CD14-positive monocyte (primary cell): Measurements from ENCODE around the gene MYO6. TPM values are rescaled to one million over a fixed set of nuclear protein-coding genes. Genes with fewer than 3 reads are reported as not detected.
"Not testable (repeated sequence)": the region's sequence is repeated elsewhere in the genome, so short reads cannot be mapped to it uniquely, and the experiment has no call there.

Experiments
- DNase-seq, 3 donors: peaks; one replicate each; pipeline ENCODE4 v3.0.0-alpha.2; 2011 to 2022
- H2AFZ ChIP-seq: 2 replicates; pipeline ENCODE4 v1.6.0; 2012; ENCODE audit warnings: mild to moderate bottlenecking, low read depth, low read length, inconsistent platforms; ENCODE audit not compliant: insufficient read depth, poor library complexity, severe bottlenecking
- H3K27ac ChIP-seq, 2 donors: 1 replicate in 1 of 2; 2 replicates in 1 of 2; pipeline ENCODE4 v1.5.1; 2012 to 2013; ENCODE audit warnings: low read length in 2 of 2, control low read depth in 1 of 2, inconsistent platforms in 1 of 2, low read depth in 1 of 2, mild to moderate bottlenecking in 1 of 2
- H3K27me3 ChIP-seq, 2 donors: one replicate each; pipeline versions ENCODE4 v1.6.0 to v1.6.1; 2011 to 2013; ENCODE audit warnings: low read length in 2 of 2; ENCODE audit not compliant: control insufficient read depth in 2 of 2, insufficient read depth in 2 of 2
- H3K36me3 ChIP-seq, 2 donors: replicated peaks in 1 of 2; 1 replicate in 1 of 2; 2 replicates in 1 of 2; pipeline versions ENCODE4 v1.5.1 to v1.6.1; 2012 to 2013; ENCODE audit warnings: low read length in 2 of 2, control low read depth in 1 of 2, inconsistent platforms in 1 of 2, mild to moderate bottlenecking in 1 of 2; ENCODE audit not compliant: insufficient read depth in 2 of 2, control insufficient read depth in 1 of 2
- H3K4me1 ChIP-seq, 2 donors: 1 replicate in 1 of 2; 2 replicates in 1 of 2; pipeline versions ENCODE4 v1.5.1 to v1.6.1; 2012 to 2013; ENCODE audit warnings: low read length in 2 of 2, control low read depth in 1 of 2, inconsistent platforms in 1 of 2, mild to moderate bottlenecking in 1 of 2, moderate library complexity in 1 of 2; ENCODE audit not compliant: insufficient read depth in 2 of 2, control insufficient read depth in 1 of 2
- H3K4me2 ChIP-seq: replicated peaks from 2 replicates; pipeline ENCODE3; 2012; ENCODE audit warnings: low read length, moderate library complexity, mild to moderate bottlenecking; ENCODE audit not compliant: poor library complexity, severe bottlenecking; ENCODE audit errors: extremely low read depth
- H3K4me3 ChIP-seq, 3 experiments: fragments of 200-600 bp in 1 of 3; sonication (generic) in 1 of 3; replicated peaks in 1 of 3; 1 replicate in 2 of 3; 2 replicates in 1 of 3; pipeline ENCODE4 v1.5.1; 2011 to 2013; ENCODE audit warnings: low read length in 3 of 3, mild to moderate bottlenecking in 3 of 3, control low read depth in 2 of 3, low read depth in 2 of 3, inconsistent platforms in 1 of 3, moderate library complexity in 1 of 3
- H3K79me2 ChIP-seq: 2 replicates; pipeline ENCODE4 v1.6.0; 2012; ENCODE audit warnings: mild to moderate bottlenecking, control low read depth, inconsistent platforms, low read length, moderate library complexity; ENCODE audit not compliant: insufficient read depth
- H3K9ac ChIP-seq: 2 replicates; pipeline ENCODE4 v1.6.0; 2017; ENCODE audit warnings: low read length, mild to moderate bottlenecking; ENCODE audit not compliant: insufficient read depth, poor library complexity, severe bottlenecking
- H3K9me3 ChIP-seq, 2 donors: replicated peaks in 1 of 2; 1 replicate in 1 of 2; 2 replicates in 1 of 2; pipeline versions ENCODE4 v1.5.1 to v1.6.1; 2012 to 2013; ENCODE audit warnings: low read length in 2 of 2, control low read depth in 1 of 2; ENCODE audit not compliant: control insufficient read depth in 1 of 2, insufficient read depth in 1 of 2
- H4K20me1 ChIP-seq: 2 replicates; pipeline ENCODE4 v1.6.0; 2012; ENCODE audit warnings: mild to moderate bottlenecking, low read length, control low read depth, moderate library complexity; ENCODE audit not compliant: insufficient read depth
- H3K27ac Mint-ChIP-seq, 7 donors: one replicate each; pipeline ENCODE4 v1.8.0; 2020; ENCODE audit warnings: mild to moderate bottlenecking in 7 of 7, mixed read lengths in 7 of 7, moderate library complexity in 6 of 7, inconsistent platforms in 2 of 7
- H3K27me3 Mint-ChIP-seq, 3 donors: one replicate each; pipeline ENCODE4 v1.8.0; 2021 to 2022; ENCODE audit warnings: low read depth in 3 of 3, mild to moderate bottlenecking in 3 of 3, mixed read lengths in 3 of 3, moderate library complexity in 3 of 3, inconsistent platforms in 1 of 3
- H3K36me3 Mint-ChIP-seq, 2 donors: one replicate each; pipeline ENCODE4 v1.8.0; 2020; ENCODE audit warnings: mixed read lengths in 2 of 2, inconsistent platforms in 1 of 2, mild to moderate bottlenecking in 1 of 2
- H3K4me1 Mint-ChIP-seq: one replicate; pipeline ENCODE4 v1.8.0; 2020; ENCODE audit warnings: mild to moderate bottlenecking, mixed read lengths
- H3K4me3 Mint-ChIP-seq, 2 donors: one replicate each; pipeline ENCODE4 v1.8.0; 2020; ENCODE audit warnings: mild to moderate bottlenecking in 2 of 2, mixed read lengths in 2 of 2, moderate library complexity in 1 of 2
- H3K9me3 Mint-ChIP-seq, 7 donors: one replicate each; pipeline ENCODE4 v1.8.0; 2020 to 2022; ENCODE audit warnings: mixed read lengths in 7 of 7, mild to moderate bottlenecking in 6 of 7, moderate library complexity in 6 of 7, inconsistent platforms in 2 of 7
- CTCF ChIP-seq: fragments of 200-600 bp; IDR thresholded peaks from one replicate; pipeline ENCODE4 v1.8.0; 2022; ENCODE audit warnings: antibody characterized with exemption, mild to moderate bottlenecking
- whole genome bisulfite sequencing: methylation state at CpG from one replicate; pipeline ENCODE4 v1.1.5; 2013; ENCODE audit warnings: missing lambda C conversion rate; ENCODE audit not compliant: insufficient coverage; 5-methylcytosine and 5-hydroxymethylcytosine counted together
- intact Hi-C, 2 donors: fragments of 100-400 bp; cut with micrococcal nuclease; formaldehyde crosslinking; loops; one replicate each; pipeline versions ENCODE4 v1.15.0 to v1.15.1; 2023
- polyA plus RNA-seq, 3 donors: library from polyadenylated mRNA; depleted of rRNA in 1 of 3; unstranded in 2 of 3; stranded (reverse) in 1 of 3; fragments of 300-500 nt in 2 of 3; fragments of >200 nt in 1 of 3; fragmentation: Illumina TruSeq in 2 of 3; gene quantifications; 1 replicate in 2 of 3; 2 replicates in 1 of 3; pipeline ENCODE4 v1.2.3, GENCODE V29; 2012 to 2021

Gene MYO6
- polyA plus RNA-seq, 3 donors: not detected

- no peak overlapping the region for H3K27ac Mint-ChIP-seq
- H3K79me2 ChIP-seq: no peaks in the 10 kb centered on the region
- no CpG with 5 or more reads among the region's 2 CpGs for WGBS
- no peaks in the 10 kb centered on the region for H3K4me1 ChIP-seq
- H3K27ac ChIP-seq: no peak overlapping the region
- no peak for DNase-seq
- H3K27me3 Mint-ChIP-seq: peaks cover 3 to 14% (median 7%) of the 10 kb centered on the region in 3 donors
- no peaks in the 10 kb centered on the region for H3K9me3 ChIP-seq
- TF ChIP-seq CTCF: no peak
- H3K4me2 ChIP-seq: no peak overlapping the region
- H3K9ac ChIP-seq: no peak overlapping the region
- no peaks in the 10 kb centered on the region for H3K27me3 ChIP-seq
- no peaks in the 10 kb centered on the region for H3K9me3 Mint-ChIP-seq
- H4K20me1 ChIP-seq: no peaks in the 10 kb centered on the region
- no peaks in the 10 kb centered on the region for H3K4me1 Mint-ChIP-seq
- no peaks in the 10 kb centered on the region for H3K36me3 Mint-ChIP-seq
- H3K36me3 ChIP-seq: no peaks in the 10 kb centered on the region
- intact Hi-C loops: no loop called here
- H3K4me3 Mint-ChIP-seq: no peak overlapping the region
- H2AFZ ChIP-seq: no peak overlapping the region
- H3K4me3 ChIP-seq: no peak overlapping the region
Measured at GRCh38 chr6:75723382-75723781, 25.7 kb upstream of the MYO6 start.

GRCh38 chr6:75727206-75727605, 21.8 kb upstream of the MYO6 start:
- Mint-ChIP-seq H3K36me3 (no peaks in the 10 kb centered on the region), H3K4me3 (no peak overlapping the region), H3K9me3 (no peaks in the 10 kb centered on the region), H3K27me3 (peaks cover 9 to 25% (median 19%) of the 10 kb centered on the region in 3 donors), H3K4me1 (no peaks in the 10 kb centered on the region), H3K27ac (no peak overlapping the region)
- H3K79me2 ChIP-seq: no peaks in the 10 kb centered on the region
- no peak overlapping the region for H3K27ac ChIP-seq
- H3K4me1 ChIP-seq: no peaks in the 10 kb centered on the region
- H4K20me1 ChIP-seq: no peaks in the 10 kb centered on the region
- WGBS: 100% methylated on average over 1 of the region's 2 CpGs
- intact Hi-C loops: no loop called here
- no peaks in the 10 kb centered on the region for H3K27me3 ChIP-seq
- DNase-seq: no peak
- no peak overlapping the region for H3K4me3 ChIP-seq
- no peak overlapping the region for H3K4me2 ChIP-seq
- no peak for TF ChIP-seq CTCF
- H2AFZ ChIP-seq: no peak overlapping the region
- H3K9me3 ChIP-seq: no peaks in the 10 kb centered on the region
- no peaks in the 10 kb centered on the region for H3K36me3 ChIP-seq
- no peak overlapping the region for H3K9ac ChIP-seq

- H3K27ac Mint-ChIP-seq, H3K4me2 ChIP-seq, H2AFZ ChIP-seq, H3K4me1 Mint-ChIP-seq, H3K9ac ChIP-seq, H4K20me1 ChIP-seq, H3K79me2 ChIP-seq, H3K27ac ChIP-seq, intact Hi-C loops, DNase-seq, H3K27me3 ChIP-seq, H3K36me3 Mint-ChIP-seq, H3K4me3 Mint-ChIP-seq, H3K4me1 ChIP-seq, H3K9me3 ChIP-seq, H3K9me3 Mint-ChIP-seq, H3K36me3 ChIP-seq, H3K4me3 ChIP-seq: not testable (repeated sequence)
- H3K27me3 Mint-ChIP-seq: peaks cover 9 to 37% (median 33%) of the 10 kb centered on the region in 3 donors
- WGBS: 83% methylated on average over 2 of the region's 8 CpGs
Measured at GRCh38 chr6:75731029-75731428, 18.0 kb upstream of the MYO6 start.
